IMR-90 (cell line): Measurements from ENCODE around the gene KRT35. TPM values are rescaled to one million over a fixed set of nuclear protein-coding genes. Genes with fewer than 3 reads are reported as not detected.
"Not testable (repeated sequence)": the region's sequence is repeated elsewhere in the genome, so short reads cannot be mapped to it uniquely, and the experiment has no call there.

Source experiments
- ATAC-seq: fragments of 200-7000 bp; cut with Tn5 transposase; 2 replicates; pipeline ENCODE4 v1.9.1; 2020; ENCODE audit warnings: low read depth, mild to moderate bottlenecking, moderate library complexity
- BruUV-seq: library from RNA; stranded (reverse); fragments of 400-500 nt; replicated peaks from 2 replicates; lab custom pipeline; 2021; lab: Mats Ljungman, UMichigan
- CTCF ChIA-PET: fragments of 300-600 bp; formaldehyde crosslinking; extraction: SDS; loops from one replicate; lab custom pipeline; 2021; ENCODE audit warnings: antibody characterized with exemption; lab: Yijun Ruan, JAX
- POLR2A ChIA-PET: fragments of 300-600 bp; sonication (Branson Sonifier 250); formaldehyde crosslinking; loops from one replicate; lab custom pipeline; 2022; ENCODE audit warnings: antibody characterized with exemption; ENCODE audit not compliant: unreplicated experiment; lab: Charles Lee
- DNase-seq: peaks from one replicate; pipeline ENCODE4 v3.0.0; 2013
- H2AFZ ChIP-seq: replicated peaks from 2 replicates; pipeline ENCODE3; 2013; ENCODE audit warnings: low read length, mild to moderate bottlenecking; ENCODE audit not compliant: poor library complexity
- H2AK5ac ChIP-seq: 2 replicates; pipeline ENCODE4 v1.6.1; 2013; ENCODE audit warnings: low read depth, low read length, inconsistent platforms
- H2AK9ac ChIP-seq: replicated peaks from 2 replicates; pipeline ENCODE3; 2013; ENCODE audit warnings: mild to moderate bottlenecking, low read depth, low read length, moderate library complexity; ENCODE audit not compliant: poor library complexity
- H2BK120ac ChIP-seq: 2 replicates; pipeline ENCODE4 v1.6.1; 2013; ENCODE audit warnings: low read depth, low read length, inconsistent platforms
- H2BK15ac ChIP-seq: 3 replicates; pipeline ENCODE4 v1.6.1; 2013; ENCODE audit warnings: low read depth, low read length, inconsistent platforms
- H2BK20ac ChIP-seq: 2 replicates; pipeline ENCODE4 v1.6.1; 2013; ENCODE audit warnings: low read depth, mild to moderate bottlenecking, inconsistent platforms, low read length, moderate library complexity
- H2BK5ac ChIP-seq: 2 replicates; pipeline ENCODE4 v1.6.1; 2013; ENCODE audit warnings: mild to moderate bottlenecking, low read depth, low read length, inconsistent platforms; ENCODE audit not compliant: poor library complexity, severe bottlenecking
- H3K14ac ChIP-seq: replicated peaks from 2 replicates; pipeline ENCODE4 v1.6.1; 2013; ENCODE audit warnings: low read depth, low read length, inconsistent platforms
- H3K18ac ChIP-seq: 2 replicates; pipeline ENCODE4 v1.6.1; 2013; ENCODE audit warnings: low read depth, low read length, control low read depth
- H3K23ac ChIP-seq: 2 replicates; pipeline ENCODE4 v1.6.1; 2013; ENCODE audit warnings: low read depth, low read length, inconsistent platforms
- H3K27ac ChIP-seq: 2 replicates; pipeline ENCODE4 v1.5.1; 2013; ENCODE audit warnings: mild to moderate bottlenecking, control low read depth, low read length; ENCODE audit not compliant: insufficient read depth
- H3K27me3 ChIP-seq: 2 replicates; pipeline ENCODE4 v1.6.1; 2013; ENCODE audit warnings: low read length; ENCODE audit not compliant: control insufficient read depth, insufficient read depth
- H3K36me3 ChIP-seq: 2 replicates; pipeline ENCODE4 v1.6.1; 2013; ENCODE audit warnings: low read length, mixed read lengths; ENCODE audit not compliant: control insufficient read depth, insufficient read depth
- H3K4ac ChIP-seq: 2 replicates; pipeline ENCODE4 v1.6.1; 2013; ENCODE audit warnings: low read depth, low read length, inconsistent platforms
- H3K4me1 ChIP-seq: 2 replicates; pipeline ENCODE4 v1.6.1; 2013; ENCODE audit warnings: low read length, mixed read lengths; ENCODE audit not compliant: control insufficient read depth, insufficient read depth
- H3K4me2 ChIP-seq: 2 replicates; pipeline ENCODE4 v1.6.1; 2013; ENCODE audit warnings: low read depth, mild to moderate bottlenecking, control low read depth, low read length, moderate library complexity
- H3K4me3 ChIP-seq: 2 replicates; pipeline ENCODE4 v1.5.1; 2013; ENCODE audit warnings: low read depth, mild to moderate bottlenecking, control low read depth, low read length, moderate library complexity; ENCODE audit not compliant: insufficient read depth
- H3K56ac ChIP-seq: 2 replicates; pipeline ENCODE4 v1.6.1; 2013; ENCODE audit warnings: low read length, inconsistent platforms; ENCODE audit not compliant: insufficient read depth; ENCODE audit errors: extremely low read depth
- H3K79me1 ChIP-seq, 2 experiments: 2 replicates each; pipeline ENCODE4 v1.6.1; 2013; ENCODE audit warnings: low read length in 2 of 2, inconsistent platforms in 1 of 2, low read depth in 1 of 2
- H3K9ac ChIP-seq: 2 replicates; pipeline ENCODE4 v1.6.1; 2013; ENCODE audit warnings: low read depth, low read length, control low read depth
- H3K9me1 ChIP-seq: 2 replicates; pipeline ENCODE4 v1.6.1; 2013; ENCODE audit warnings: low read length, inconsistent platforms; ENCODE audit not compliant: insufficient read depth
- H3K9me3 ChIP-seq: 2 replicates; pipeline ENCODE4 v1.6.1; 2013; ENCODE audit warnings: low read length; ENCODE audit not compliant: control insufficient read depth, insufficient read depth
- H4K20me1 ChIP-seq: 2 replicates; pipeline ENCODE4 v1.6.1; 2013; ENCODE audit warnings: low read length, inconsistent platforms; ENCODE audit not compliant: insufficient read depth
- H4K5ac ChIP-seq: 2 replicates; pipeline ENCODE4 v1.6.1; 2013; ENCODE audit warnings: mild to moderate bottlenecking, low read depth, low read length, control low read depth
- H4K8ac ChIP-seq, 2 experiments: 2 replicates each; pipeline ENCODE4 v1.6.1; 2013; ENCODE audit warnings: low read depth in 2 of 2, low read length in 2 of 2, control low read depth in 1 of 2, inconsistent platforms in 1 of 2
- H4K91ac ChIP-seq: 2 replicates; pipeline ENCODE4 v1.6.1; 2013; ENCODE audit warnings: low read depth, low read length, inconsistent platforms; ENCODE audit not compliant: insufficient read depth
- WGBS, 2 experiments: methylation state at CpG; one replicate each; pipeline versions ENCODE4 v1.1.5 to v1.1.7; 2013; ENCODE audit warnings: missing lambda C conversion rate in 2 of 2; ENCODE audit not compliant: insufficient read length in 1 of 2; ENCODE audit errors: extremely low coverage in 2 of 2; 5-methylcytosine and 5-hydroxymethylcytosine counted together
- dilution Hi-C: fragments of 300-500 bp; cut with HindIII; formaldehyde crosslinking; loops from one replicate; pipeline ENCODE4 v1.14.3; 2018; ENCODE audit warnings: low sequenced_read_pairs; ENCODE audit not compliant: unreplicated experiment
- in situ Hi-C: fragments of 300-500 bp; cut with MboI; formaldehyde crosslinking; loops from 3 replicates; pipeline ENCODE4 v1.14.3; 2019; ENCODE audit warnings: low sequenced_read_pairs, inconsistent platforms, mixed read lengths
- intact Hi-C: fragments of 100-400 bp; cut with micrococcal nuclease; formaldehyde crosslinking; loops from 2 replicates; pipeline ENCODE4 v1.10.0; 2022
- polyA plus RNA-seq, 3 experiments: library from polyadenylated mRNA; depleted of rRNA; stranded (reverse); fragments of >200 nt; gene quantifications; 2 replicates each; pipeline ENCODE4 v1.2.3, GENCODE V29; 2012; ENCODE audit warnings: low replicate concordance in 1 of 3
- total RNA-seq: library from RNA; depleted of rRNA; stranded (reverse); fragments of >200 nt; gene quantifications from 2 replicates; pipeline ENCODE4 v1.2.3, GENCODE V29; 2012

The KRT35 gene
- total and polyA plus RNA-seq, 2 of the 4 experiments (the other 2 are of a cell fraction): not detected

- H2BK120ac ChIP-seq: not testable (repeated sequence)
Measured at GRCh38 chr17:41430376-41430775, 50.6 kb downstream of the KRT35 start.

More at GRCh38 chr17:41430376-41430775, 50.6 kb downstream of the KRT35 start:
- H2BK15ac ChIP-seq, H3K4me3 ChIP-seq, H2AFZ ChIP-seq, H3K4me1 ChIP-seq, H2AK9ac ChIP-seq, H3K4me2 ChIP-seq, H3K14ac ChIP-seq, ATAC-seq, H4K8ac ChIP-seq, H2BK5ac ChIP-seq, BruUV-seq, POLR2A ChIA-PET, H3K27me3 ChIP-seq, H3K9me3 ChIP-seq, H2AK5ac ChIP-seq, dilution Hi-C loops, in situ Hi-C loops, H4K5ac ChIP-seq, H4K20me1 ChIP-seq, H3K18ac ChIP-seq, H3K56ac ChIP-seq, H3K27ac ChIP-seq, H2BK20ac ChIP-seq, H3K36me3 ChIP-seq, CTCF ChIA-PET, H4K91ac ChIP-seq, DNase-seq, intact Hi-C loops, H3K9me1 ChIP-seq, H3K79me1 ChIP-seq, H3K4ac ChIP-seq, H3K23ac ChIP-seq, H3K9ac ChIP-seq: not testable (repeated sequence)
- WGBS, 2 experiments: 71% methylated on average over 5 of the region's 9 CpGs; no CpG with 5 or more reads in 1 of the 2 experiments
